ENCODE data around the gene GTF2E1.
"Not testable (repeated sequence)": the region's sequence is repeated elsewhere in the genome, so short reads cannot be mapped to it uniquely, and the experiment has no call there.

- not testable (repeated sequence) for TF ChIP-seq CTCF (IDR thresholded peaks at IDR 0.05); RNF2 (IDR thresholded peaks at IDR 0.05; ENCODE audit: borderline replicate concordance, low read depth); JUNB (IDR thresholded peaks at IDR 0.05); POLR2A (IDR thresholded peaks at IDR 0.05; ENCODE audit: low read length); NR3C1 (IDR thresholded peaks at IDR 0.05); RAD21 (conservative IDR thresholded peaks at IDR 0.05 in 1 of 2, IDR thresholded peaks at IDR 0.05 in 1 of 2); ATOH8 (CRISPR knock-in tag; IDR thresholded peaks at IDR 0.05; ENCODE audit: low read depth)
- TF ChIP-seq, protein P1, sequence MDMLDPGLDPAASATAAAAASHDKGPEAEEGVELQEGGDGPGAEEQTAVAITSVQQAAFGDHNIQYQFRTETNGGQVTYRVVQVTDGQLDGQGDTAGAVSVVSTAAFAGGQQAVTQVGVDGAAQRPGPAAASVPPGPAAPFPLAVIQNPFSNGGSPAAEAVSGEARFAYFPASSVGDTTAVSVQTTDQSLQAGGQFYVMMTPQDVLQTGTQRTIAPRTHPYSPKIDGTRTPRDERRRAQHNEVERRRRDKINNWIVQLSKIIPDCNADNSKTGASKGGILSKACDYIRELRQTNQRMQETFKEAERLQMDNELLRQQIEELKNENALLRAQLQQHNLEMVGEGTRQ (IDR thresholded peaks at IDR 0.05): not testable (repeated sequence)
Observed at GRCh38 chr3:120785832-120786231, 43.3 kb downstream of the GTF2E1 start.

Measured in A549 (cell line).